ENCODE data around the gene ZNF800.
"Not testable (repeated sequence)": the region's sequence is repeated elsewhere in the genome, so short reads cannot be mapped to it uniquely, and the experiment has no call there.

DNA sequence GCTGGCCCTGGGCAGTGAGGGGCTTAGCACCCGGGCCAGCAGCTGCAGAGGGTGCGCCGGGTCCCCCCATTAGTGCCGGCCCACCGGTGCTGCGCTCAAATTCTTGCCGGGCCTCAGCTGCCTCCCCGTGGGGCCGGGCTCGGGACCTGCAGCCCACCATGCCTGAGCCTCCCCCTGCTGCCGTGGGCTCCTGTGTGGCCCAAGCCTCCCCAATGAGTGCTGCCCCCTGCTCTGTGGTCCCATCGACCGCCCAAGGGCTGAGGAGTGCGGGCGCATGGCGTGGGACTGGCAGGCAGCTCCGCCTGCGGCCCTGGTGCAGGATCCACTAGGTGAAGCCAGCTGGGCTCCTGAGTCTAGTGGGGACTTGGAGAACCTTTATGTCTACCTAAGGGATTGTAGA is 36.8 kb upstream of the ZNF800 start:
- not testable (repeated sequence) for TF ChIP-seq PBX3 (CRISPR knock-in tag; IDR thresholded peaks at IDR 0.05); ZBTB21 (tag by site-specific recombination; IDR thresholded peaks at IDR 0.05); ATF2 (tag by site-specific recombination; IDR thresholded peaks at IDR 0.05; ENCODE audit: low read depth); ZBTB1 (tag by site-specific recombination; IDR thresholded peaks at IDR 0.05); ZNF830 (tag by site-specific recombination; IDR thresholded peaks at IDR 0.05; ENCODE audit: low read depth); ZNF707 (tag by site-specific recombination; IDR thresholded peaks at IDR 0.05); ZSCAN30 (tag by site-specific recombination; IDR thresholded peaks at IDR 0.05); ZNF24 (tag by site-specific recombination; IDR thresholded peaks at IDR 0.05)
- TF ChIP-seq, protein P1, sequence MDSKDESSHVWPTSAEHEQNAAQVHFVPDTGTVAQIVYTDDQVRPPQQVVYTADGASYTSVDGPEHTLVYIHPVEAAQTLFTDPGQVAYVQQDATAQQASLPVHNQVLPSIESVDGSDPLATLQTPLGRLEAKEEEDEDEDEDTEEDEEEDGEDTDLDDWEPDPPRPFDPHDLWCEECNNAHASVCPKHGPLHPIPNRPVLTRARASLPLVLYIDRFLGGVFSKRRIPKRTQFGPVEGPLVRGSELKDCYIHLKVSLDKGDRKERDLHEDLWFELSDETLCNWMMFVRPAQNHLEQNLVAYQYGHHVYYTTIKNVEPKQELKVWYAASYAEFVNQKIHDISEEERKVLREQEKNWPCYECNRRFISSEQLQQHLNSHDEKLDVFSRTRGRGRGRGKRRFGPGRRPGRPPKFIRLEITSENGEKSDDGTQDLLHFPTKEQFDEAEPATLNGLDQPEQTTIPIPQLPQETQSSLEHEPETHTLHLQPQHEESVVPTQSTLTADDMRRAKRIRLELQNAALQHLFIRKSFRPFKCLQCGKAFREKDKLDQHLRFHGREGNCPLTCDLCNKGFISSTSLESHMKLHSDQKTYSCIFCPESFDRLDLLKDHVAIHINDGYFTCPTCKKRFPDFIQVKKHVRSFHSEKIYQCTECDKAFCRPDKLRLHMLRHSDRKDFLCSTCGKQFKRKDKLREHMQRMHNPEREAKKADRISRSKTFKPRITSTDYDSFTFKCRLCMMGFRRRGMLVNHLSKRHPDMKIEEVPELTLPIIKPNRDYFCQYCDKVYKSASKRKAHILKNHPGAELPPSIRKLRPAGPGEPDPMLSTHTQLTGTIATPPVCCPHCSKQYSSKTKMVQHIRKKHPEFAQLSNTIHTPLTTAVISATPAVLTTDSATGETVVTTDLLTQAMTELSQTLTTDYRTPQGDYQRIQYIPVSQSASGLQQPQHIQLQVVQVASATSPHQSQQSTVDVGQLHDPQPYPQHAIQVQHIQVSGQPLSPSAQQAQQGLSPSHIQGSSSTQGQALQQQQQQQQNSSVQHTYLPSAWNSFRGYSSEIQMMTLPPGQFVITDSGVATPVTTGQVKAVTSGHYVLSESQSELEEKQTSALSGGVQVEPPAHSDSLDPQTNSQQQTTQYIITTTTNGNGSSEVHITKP (tag by site-specific recombination; IDR thresholded peaks at IDR 0.05): not testable (repeated sequence)
- TF ChIP-seq, protein P2, sequence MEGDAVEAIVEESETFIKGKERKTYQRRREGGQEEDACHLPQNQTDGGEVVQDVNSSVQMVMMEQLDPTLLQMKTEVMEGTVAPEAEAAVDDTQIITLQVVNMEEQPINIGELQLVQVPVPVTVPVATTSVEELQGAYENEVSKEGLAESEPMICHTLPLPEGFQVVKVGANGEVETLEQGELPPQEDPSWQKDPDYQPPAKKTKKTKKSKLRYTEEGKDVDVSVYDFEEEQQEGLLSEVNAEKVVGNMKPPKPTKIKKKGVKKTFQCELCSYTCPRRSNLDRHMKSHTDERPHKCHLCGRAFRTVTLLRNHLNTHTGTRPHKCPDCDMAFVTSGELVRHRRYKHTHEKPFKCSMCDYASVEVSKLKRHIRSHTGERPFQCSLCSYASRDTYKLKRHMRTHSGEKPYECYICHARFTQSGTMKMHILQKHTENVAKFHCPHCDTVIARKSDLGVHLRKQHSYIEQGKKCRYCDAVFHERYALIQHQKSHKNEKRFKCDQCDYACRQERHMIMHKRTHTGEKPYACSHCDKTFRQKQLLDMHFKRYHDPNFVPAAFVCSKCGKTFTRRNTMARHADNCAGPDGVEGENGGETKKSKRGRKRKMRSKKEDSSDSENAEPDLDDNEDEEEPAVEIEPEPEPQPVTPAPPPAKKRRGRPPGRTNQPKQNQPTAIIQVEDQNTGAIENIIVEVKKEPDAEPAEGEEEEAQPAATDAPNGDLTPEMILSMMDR (tag by site-specific recombination; IDR thresholded peaks at IDR 0.05): not testable (repeated sequence)
- TF ChIP-seq, protein P3, sequence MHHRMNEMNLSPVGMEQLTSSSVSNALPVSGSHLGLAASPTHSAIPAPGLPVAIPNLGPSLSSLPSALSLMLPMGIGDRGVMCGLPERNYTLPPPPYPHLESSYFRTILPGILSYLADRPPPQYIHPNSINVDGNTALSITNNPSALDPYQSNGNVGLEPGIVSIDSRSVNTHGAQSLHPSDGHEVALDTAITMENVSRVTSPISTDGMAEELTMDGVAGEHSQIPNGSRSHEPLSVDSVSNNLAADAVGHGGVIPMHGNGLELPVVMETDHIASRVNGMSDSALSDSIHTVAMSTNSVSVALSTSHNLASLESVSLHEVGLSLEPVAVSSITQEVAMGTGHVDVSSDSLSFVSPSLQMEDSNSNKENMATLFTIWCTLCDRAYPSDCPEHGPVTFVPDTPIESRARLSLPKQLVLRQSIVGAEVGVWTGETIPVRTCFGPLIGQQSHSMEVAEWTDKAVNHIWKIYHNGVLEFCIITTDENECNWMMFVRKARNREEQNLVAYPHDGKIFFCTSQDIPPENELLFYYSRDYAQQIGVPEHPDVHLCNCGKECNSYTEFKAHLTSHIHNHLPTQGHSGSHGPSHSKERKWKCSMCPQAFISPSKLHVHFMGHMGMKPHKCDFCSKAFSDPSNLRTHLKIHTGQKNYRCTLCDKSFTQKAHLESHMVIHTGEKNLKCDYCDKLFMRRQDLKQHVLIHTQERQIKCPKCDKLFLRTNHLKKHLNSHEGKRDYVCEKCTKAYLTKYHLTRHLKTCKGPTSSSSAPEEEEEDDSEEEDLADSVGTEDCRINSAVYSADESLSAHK (tag by site-specific recombination; IDR thresholded peaks at IDR 0.05): not testable (repeated sequence)
- TF ChIP-seq, protein P4, sequence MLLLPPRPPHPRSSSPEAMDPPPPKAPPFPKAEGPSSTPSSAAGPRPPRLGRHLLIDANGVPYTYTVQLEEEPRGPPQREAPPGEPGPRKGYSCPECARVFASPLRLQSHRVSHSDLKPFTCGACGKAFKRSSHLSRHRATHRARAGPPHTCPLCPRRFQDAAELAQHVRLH (tag by site-specific recombination; IDR thresholded peaks at IDR 0.05): not testable (repeated sequence)

Data from HEK293 (cell line).